GM23248 (cell line): Measurements from ENCODE around the gene DGAT2.

ENCODE experiments used
- EZH2 ChIP-seq: fragments of 200-600 bp; sonication (generic); IDR thresholded peaks from 2 replicates; pipeline ENCODE4 v1.6.1; 2018; ENCODE audit warnings: antibody characterized with exemption, mild to moderate bottlenecking; ENCODE audit not compliant: insufficient read depth, poor library complexity, severe bottlenecking
- EZH2phosphoT487 ChIP-seq: fragments of 200-600 bp; sonication (generic); IDR thresholded peaks from 2 replicates; pipeline ENCODE4 v1.6.1; 2018; ENCODE audit warnings: antibody characterized with exemption, moderate library complexity, mild to moderate bottlenecking, low read depth; ENCODE audit not compliant: insufficient read depth

DNA sequence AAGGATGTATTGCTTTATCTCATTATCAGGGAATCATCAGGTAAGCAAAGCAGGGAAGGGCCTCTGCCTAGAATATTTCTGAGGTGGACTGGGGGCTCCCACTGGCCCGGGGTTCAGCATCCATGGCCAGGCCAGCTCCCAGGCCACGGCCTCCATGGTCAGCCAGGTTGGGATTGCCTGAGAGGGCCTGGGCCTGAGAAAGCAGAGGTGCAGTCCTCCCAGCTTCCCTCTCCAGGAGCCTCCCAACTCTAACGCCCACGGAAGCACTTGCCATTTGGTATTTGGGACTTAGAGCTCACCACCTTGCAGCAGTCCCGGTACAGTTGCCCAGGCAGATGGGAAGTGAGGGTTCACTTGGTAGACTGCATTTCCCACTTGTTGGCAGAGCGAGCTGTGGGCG is 12.7 kb downstream of the DGAT2 start:
- TF ChIP-seq EZH2 (no peak), EZH2phosphoT487 (no peak)
